Measurements from ENCODE around the gene TEX264. TPM values are rescaled to one million over a fixed set of nuclear protein-coding genes. Genes with fewer than 3 reads are reported as not detected.

The TEX264 gene
- total and polyA plus RNA-seq, 8 donors, result 18.7 to 73.0 (median 37.3) TPM

- 67 to 73% (median 71%) methylated on average over 9 to 10 of the region's 10 CpGs for WGBS, 5 donors
- H3K4me3 ChIP-seq, result no peak overlapping the region
- TF ChIP-seq POLR2AphosphoS5 (IDR thresholded peaks at IDR 0.05) (no peak), POLR2A (IDR thresholded peaks at IDR 0.05) (no peak), CTCF (IDR thresholded peaks at IDR 0.05) (no peak), EP300 (IDR thresholded peaks at IDR 0.05) (no peak)
- peaks cover 0 to 15% (median 0%) of the 10 kb centered on the region in 3 donors for H3K27me3 ChIP-seq
- H3K9me3 ChIP-seq, result no peaks in the 10 kb centered on the region
- DNase-seq, result peak in 1 of 2 donors; percentile 16
- peaks cover 5 to 14% (median 11%) of the 10 kb centered on the region in 4 donors for H3K4me1 ChIP-seq
- H3K36me3 ChIP-seq, result peaks cover 0 to 4% (median 2%) of the 10 kb centered on the region in 4 donors
- no peak overlapping the region for H3K27ac ChIP-seq
- intact Hi-C loops (cut with DNase I; ENCODE audit: low total_unique reads), result no loop called here
Observed at GRCh38 chr3:51710631-51711351, 39.7 kb downstream of the TEX264 start.

GRCh38 chr3:51711352-51712037 lies 40.4 kb downstream of the TEX264 start:
- TF ChIP-seq POLR2A (IDR thresholded peaks at IDR 0.05) (no peak), CTCF (IDR thresholded peaks at IDR 0.05) (no peak), POLR2AphosphoS5 (IDR thresholded peaks at IDR 0.05) (no peak), EP300 (IDR thresholded peaks at IDR 0.05) (no peak)
- 76 to 86% (median 80%) methylated on average over 7 to 8 of the region's 8 CpGs for WGBS, 5 donors
- H3K4me3 ChIP-seq, result no peak overlapping the region
- H3K4me1 ChIP-seq, result peaks cover 5 to 11% (median 10%) of the 10 kb centered on the region in 4 donors
- no peak overlapping the region for H3K27ac ChIP-seq
- H3K27me3 ChIP-seq, result peaks cover 0 to 15% (median 0%) of the 10 kb centered on the region in 3 donors
- no peaks in the 10 kb centered on the region for H3K36me3 ChIP-seq
- intact Hi-C loops (cut with DNase I; ENCODE audit: low total_unique reads), result no loop called here
- no peaks in the 10 kb centered on the region for H3K9me3 ChIP-seq
- peak in 1 of 2 donors; percentile 13 for DNase-seq

- TF ChIP-seq POLR2A (IDR thresholded peaks at IDR 0.05) (no peak), CTCF (IDR thresholded peaks at IDR 0.05) (no peak), EP300 (IDR thresholded peaks at IDR 0.05) (no peak), POLR2AphosphoS5 (IDR thresholded peaks at IDR 0.05) (no peak)
- no peak overlapping the region for H3K27ac ChIP-seq
- WGBS, 5 donors, result 75 to 100% (median 89%) methylated on average over 1 of the region's 1 CpG
- peak in 1 of 2 donors; percentile 5 for DNase-seq
- intact Hi-C loops (cut with DNase I; ENCODE audit: low total_unique reads), result no loop called here
- no peak overlapping the region for H3K4me3 ChIP-seq
- H3K9me3 ChIP-seq, result no peaks in the 10 kb centered on the region
- H3K4me1 ChIP-seq, result peaks cover 3 to 6% (median 5%) of the 10 kb centered on the region in 4 donors
- H3K36me3 ChIP-seq, result no peaks in the 10 kb centered on the region
- peaks cover 0 to 12% (median 0%) of the 10 kb centered on the region in 3 donors for H3K27me3 ChIP-seq
Observed at GRCh38 chr3:51712038-51712420, 41.0 kb downstream of the TEX264 start.

GRCh38 chr3:51712511-51712931 lies 41.5 kb downstream of the TEX264 start:
- Histone ChIP-seq H3K27ac (no peak overlapping the region), H3K36me3 (no peaks in the 10 kb centered on the region), H3K4me1 (peaks cover 0 to 1% (median under 1%) of the 10 kb centered on the region in 4 donors), H3K27me3 (peaks cover 0 to 12% (median 0%) of the 10 kb centered on the region in 3 donors), H3K9me3 (no peaks in the 10 kb centered on the region), H3K4me3 (no peak overlapping the region)
- peak in 1 of 2 donors; percentile 22 for DNase-seq
- WGBS, 5 donors, result 94 to 96% (median 95%) methylated on average over 12 to 20 of the region's 20 CpGs
- no peak for TF ChIP-seq POLR2AphosphoS5 (IDR thresholded peaks at IDR 0.05)
- TF ChIP-seq CTCF (IDR thresholded peaks at IDR 0.05), result no peak
- TF ChIP-seq EP300 (IDR thresholded peaks at IDR 0.05), result no peak
- no peak for TF ChIP-seq POLR2A (IDR thresholded peaks at IDR 0.05)
- intact Hi-C loops (cut with DNase I; ENCODE audit: low total_unique reads), result no loop called here

Measured in stomach (tissue), 9 donors.